SK-N-SH (cell line): Measurements from ENCODE around the gene ADCK1. TPM values are rescaled to one million over a fixed set of nuclear protein-coding genes. Genes with fewer than 3 reads are reported as not detected.

ENCODE experiments used
- CTCF ChIA-PET: fragments of 300-600, 350-600 bp; formaldehyde crosslinking; extraction: SDS; loops from one replicate; lab custom pipeline; 2021; lab: Yijun Ruan, JAX
- POLR2A ChIA-PET: fragments of 350-600 bp; sonication (Branson Sonifier 250); formaldehyde crosslinking; extraction: SDS; loops from one replicate; lab custom pipeline; 2020; ENCODE audit warnings: antibody characterized with exemption, inconsistent platforms; lab: Yijun Ruan, JAX
- DNase-seq: peaks from one replicate; pipeline ENCODE4 v3.0.0; 2012
- H2AFZ ChIP-seq: fragments of 200-600 bp; sonication (generic); 2 replicates; pipeline ENCODE4 v1.8.1; 2016; ENCODE audit warnings: antibody characterized with exemption, mild to moderate bottlenecking, low read depth
- H3F3A ChIP-seq: fragments of 200-600 bp; sonication (generic); replicated peaks from 2 replicates; pipeline ENCODE3; 2016; ENCODE audit warnings: antibody characterized with exemption, mild to moderate bottlenecking; ENCODE audit not compliant: insufficient read depth
- H3K27ac ChIP-seq, 2 experiments: fragments of 200-500 bp in 1 of 2; fragments of 200-600 bp in 1 of 2; sonication (Bioruptor generic) in 1 of 2; sonication (generic), shearing (Covaris generic) in 1 of 2; 2 replicates each; pipeline versions ENCODE4 v1.5.1 to v1.6.1; 2014 to 2016; ENCODE audit warnings: low read depth in 2 of 2, inconsistent platforms in 1 of 2, low read length in 1 of 2, mild to moderate bottlenecking in 1 of 2, mixed read lengths in 1 of 2
- H3K27me3 ChIP-seq: fragments of 200-600 bp; sonication (generic), shearing (Covaris generic); 2 replicates; pipeline ENCODE4 v1.6.1; 2016; ENCODE audit warnings: mixed run types; ENCODE audit not compliant: insufficient read depth
- H3K36me3 ChIP-seq, 2 experiments: fragments of 200-500 bp in 1 of 2; fragments of 200-600 bp in 1 of 2; sonication (Bioruptor generic) in 1 of 2; sonication (generic) in 1 of 2; replicated peaks in 1 of 2; 2 replicates each; pipeline versions ENCODE3 to v1.5.1; 2014 to 2016; ENCODE audit warnings: low read length in 1 of 2, mild to moderate bottlenecking in 1 of 2; ENCODE audit not compliant: insufficient read depth in 2 of 2, control insufficient read depth in 1 of 2
- H3K4me1 ChIP-seq, 2 experiments: fragments of 200-500 bp in 1 of 2; fragments of 200-600 bp in 1 of 2; sonication (Bioruptor generic) in 1 of 2; sonication (generic), shearing (Covaris generic) in 1 of 2; 2 replicates each; pipeline versions ENCODE4 v1.5.1 to v1.6.1; 2014 to 2016; ENCODE audit warnings: low read depth in 1 of 2, low read length in 1 of 2, mixed run types in 1 of 2; ENCODE audit not compliant: insufficient read depth in 2 of 2, control insufficient read depth in 1 of 2
- H3K4me2 ChIP-seq: fragments of 200-600 bp; sonication (generic), shearing (Covaris generic); 2 replicates; pipeline ENCODE4 v1.6.1; 2017; ENCODE audit warnings: mixed run types
- H3K4me3 ChIP-seq, 2 experiments: fragments of 200-500 bp in 1 of 2; fragments of 200-600 bp in 1 of 2; sonication (Bioruptor generic) in 1 of 2; sonication (generic), shearing (Covaris generic) in 1 of 2; 2 replicates each; pipeline versions ENCODE4 v1.5.1 to v1.8.1; 2014 to 2016; ENCODE audit warnings: low read depth in 2 of 2, inconsistent platforms in 1 of 2, low read length in 1 of 2, mild to moderate bottlenecking in 1 of 2, mixed read lengths in 1 of 2, moderate library complexity in 1 of 2
- H3K79me2 ChIP-seq: fragments of 200-600 bp; sonication (generic); 2 replicates; pipeline ENCODE4 v1.8.1; 2017; ENCODE audit warnings: mild to moderate bottlenecking; ENCODE audit not compliant: insufficient read depth
- H3K9ac ChIP-seq: fragments of 200-600 bp; sonication (generic); 2 replicates; pipeline ENCODE4 v1.6.1; 2017; ENCODE audit warnings: mixed run types
- H3K9me2 ChIP-seq: fragments of 200-600 bp; sonication (generic); 2 replicates; pipeline ENCODE4 v1.6.1; 2017; ENCODE audit warnings: mixed run types
- H3K9me3 ChIP-seq: fragments of 200-600 bp; sonication (generic); 2 replicates; pipeline ENCODE4 v1.6.1; 2017; ENCODE audit warnings: mixed run types, mild to moderate bottlenecking, moderate library complexity
- H4K20me1 ChIP-seq: fragments of 200-600 bp; sonication (generic); 2 replicates; pipeline ENCODE4 v1.6.1; 2017; ENCODE audit warnings: mild to moderate bottlenecking, mixed run types; ENCODE audit not compliant: insufficient read depth
- CHD2 ChIP-seq: fragments of 150-350 bp; IDR thresholded peaks from 2 replicates; pipeline ENCODE4 v1.6.1; 2018; ENCODE audit warnings: low read length; ENCODE audit not compliant: partially characterized antibody
- CTCF ChIP-seq: fragments of 200-600 bp; sonication (generic); IDR thresholded peaks from 2 replicates; pipeline ENCODE4 v1.6.1; 2017; ENCODE audit warnings: antibody characterized with exemption, mild to moderate bottlenecking, moderate library complexity
- EZH2phosphoT487 ChIP-seq: fragments of 200-600 bp; sonication (generic); IDR thresholded peaks from 2 replicates; pipeline ENCODE4 v1.6.1; 2017; ENCODE audit warnings: low read depth, mixed run types, mild to moderate bottlenecking, antibody characterized with exemption, moderate library complexity, borderline replicate concordance
- FOSL2 ChIP-seq: IDR thresholded peaks from 2 replicates; pipeline ENCODE4 v1.4.0; 2012; ENCODE audit warnings: low read depth, mild to moderate bottlenecking, moderate library complexity, borderline replicate concordance
- FOXJ3 ChIP-seq: sonication (generic); formaldehyde crosslinking; IDR thresholded peaks from 2 replicates; pipeline ENCODE4 v1.5.1; 2020; ENCODE audit warnings: mild to moderate bottlenecking, missing genetic modification reagents
- IRF3 ChIP-seq: fragments of 150-350 bp; IDR thresholded peaks from 2 replicates; pipeline ENCODE4 v1.6.1; 2016; ENCODE audit warnings: mild to moderate bottlenecking, low read depth, low read length
- MAX ChIP-seq: IDR thresholded peaks from 2 replicates; pipeline ENCODE4 v1.4.0; 2012; ENCODE audit warnings: low read depth
- MXI1 ChIP-seq: IDR thresholded peaks from 2 replicates; pipeline ENCODE4 v1.6.1; 2012; ENCODE audit warnings: mild to moderate bottlenecking, low read depth, low read length, improper control_type of control experiment
- NFIC ChIP-seq: IDR thresholded peaks from 2 replicates; pipeline ENCODE4 v1.4.0; 2012; ENCODE audit warnings: borderline replicate concordance
- NRF1 ChIP-seq: IDR thresholded peaks from 2 replicates; pipeline ENCODE4 v1.6.1; 2012; ENCODE audit warnings: low read depth, mild to moderate bottlenecking, low read length
- PBX3 ChIP-seq: IDR thresholded peaks from 2 replicates; pipeline ENCODE4; 2012
- POLR2AphosphoS5 ChIP-seq: IDR thresholded peaks from 2 replicates; pipeline ENCODE4 v1.6.1; 2012; ENCODE audit warnings: low read depth, low read length
- RAD21 ChIP-seq: IDR thresholded peaks from 2 replicates; pipeline ENCODE4 v1.6.1; 2012; ENCODE audit warnings: mild to moderate bottlenecking, low read length
- RFX5 ChIP-seq: IDR thresholded peaks from 2 replicates; pipeline ENCODE4 v1.6.1; 2012; ENCODE audit warnings: mild to moderate bottlenecking, improper control_type of control experiment, low read length
- RXRA ChIP-seq: IDR thresholded peaks from 2 replicates; pipeline ENCODE4 v1.4.0; 2012; ENCODE audit warnings: low read depth, mild to moderate bottlenecking, borderline replicate concordance
- TEAD4 ChIP-seq: IDR thresholded peaks from 2 replicates; pipeline ENCODE4 v1.4.0; 2012; ENCODE audit warnings: mild to moderate bottlenecking, borderline replicate concordance; ENCODE audit not compliant: insufficient read depth
- USF2 ChIP-seq: fragments of 150-350 bp; IDR thresholded peaks from 2 replicates; pipeline ENCODE4 v1.6.1; 2017; ENCODE audit warnings: antibody characterized with exemption, low read length, low read depth, borderline replicate concordance
- YY1 ChIP-seq: IDR thresholded peaks from 2 replicates; pipeline ENCODE4 v1.4.0; 2012; ENCODE audit warnings: low read depth, mild to moderate bottlenecking
- WGBS: methylation state at CpG from one replicate; pipeline ENCODE4 v1.1.6; 2017; ENCODE audit warnings: low lambda C conversion rate; 5-methylcytosine and 5-hydroxymethylcytosine counted together
- polyA plus RNA-seq, 3 experiments: library from polyadenylated mRNA; depleted of rRNA; stranded (reverse); fragments of >200 nt; gene quantifications; 2 replicates each; pipeline ENCODE4 v1.2.3, GENCODE V29; 2012

The ADCK1 gene
- polyA plus RNA-seq, 1 of the 3 experiments (the other 2 are of a cell fraction), result 11.4 TPM

GRCh38 chr14:77903221-77903620, 103.3 kb downstream of the ADCK1 start:
- 94% methylated on average over 6 of the region's 6 CpGs for WGBS
- ChIA-PET CTCF (no interaction called here), POLR2A (no interaction called here)
- Histone ChIP-seq H3K9me3 (no peaks in the 10 kb centered on the region), H3F3A (no peaks in the 10 kb centered on the region), H4K20me1 (no peaks in the 10 kb centered on the region), H3K4me3 (no peak overlapping the region), H2AFZ (no peak overlapping the region), H3K27me3 (no peaks in the 10 kb centered on the region), H3K4me1 (peaks cover 0 to 8% of the 10 kb centered on the region in 2 experiments; a peak in 1 of 4 replicates), H3K9ac (no peak overlapping the region), H3K36me3 (no peaks in the 10 kb centered on the region), H3K4me2 (no peak overlapping the region), H3K9me2 (no peaks in the 10 kb centered on the region), H3K79me2 (no peaks in the 10 kb centered on the region), H3K27ac (no peak overlapping the region)
- TF ChIP-seq MAX (no peak), NRF1 (no peak), MXI1 (no peak), USF2 (no peak), IRF3 (no peak), RFX5 (no peak), NFIC (no peak)
- no peak for DNase-seq

- POLR2A ChIA-PET, result no interaction called here
- DNase-seq, result no peak
- CTCF ChIA-PET, result no interaction called here
- TF ChIP-seq CHD2 (no peak), RAD21 (no peak), YY1 (no peak), TEAD4 (no peak), EZH2phosphoT487 (no peak), RXRA (no peak), PBX3 (no peak), RFX5 (no peak), MXI1 (no peak), IRF3 (no peak), CTCF (no peak), USF2 (no peak), POLR2AphosphoS5 (no peak), FOXJ3 (CRISPR knock-in tag) (no peak), FOSL2 (no peak)
Observed at GRCh38 chr14:77903937-77904617, 104.2 kb downstream of the ADCK1 start.

More at GRCh38 chr14:77903937-77904617, 104.2 kb downstream of the ADCK1 start:
- H3K79me2 ChIP-seq, result no peaks in the 10 kb centered on the region
- H3K4me1 ChIP-seq, result peaks cover 0 to 8% of the 10 kb centered on the region in 2 experiments; a peak in 1 of 4 replicates
- H3F3A ChIP-seq, result no peaks in the 10 kb centered on the region
- H3K27me3 ChIP-seq, result no peaks in the 10 kb centered on the region
- H2AFZ ChIP-seq, result no peak overlapping the region
- no peak overlapping the region for H3K4me3 ChIP-seq
- H3K27ac ChIP-seq, result no peak overlapping the region
- no peaks in the 10 kb centered on the region for H3K9me3 ChIP-seq
- no peak overlapping the region for H3K4me2 ChIP-seq
- H4K20me1 ChIP-seq, result no peaks in the 10 kb centered on the region
- H3K9me2 ChIP-seq, result no peaks in the 10 kb centered on the region
- H3K9ac ChIP-seq, result no peak overlapping the region
- H3K36me3 ChIP-seq, result no peaks in the 10 kb centered on the region
- WGBS, result 81% methylated on average over 6 of the region's 8 CpGs
